HG02763 (cell line): ENCODE results near the gene LYRM9.
A peak's percentile ranks its signal among the peaks of the same experiment; 100 is the strongest.
"Not testable (repeated sequence)": the region's sequence is repeated elsewhere in the genome, so short reads cannot be mapped to it uniquely, and the experiment has no call there.

Experiments
- ATAC-seq: cut with Tn5 transposase; IDR thresholded peaks from one replicate; pipeline ENCODE4 v1.9.1; 2021; ENCODE audit warnings: mild to moderate bottlenecking, moderate library complexity; ENCODE audit not compliant: unreplicated experiment

The LYRM9 gene

GRCh38 chr17:27892866-27893769, at the start of gene LYRM9:
Gene LYRM9 (minus strand): TSS chr17:27893365. CDS start chr17:27882694, 10,671 bp downstream.
- ATAC-seq, result peak; percentile 91

- no peak for ATAC-seq
These were observed 47.6 kb upstream of the LYRM9 start for GRCh38 chr17:27940503-27941428.

GRCh38 chr17:27939474-27940465, 46.6 kb upstream of the LYRM9 start:
- no peak for ATAC-seq

- ATAC-seq, result no peak
These were observed 45.7 kb upstream of the LYRM9 start for GRCh38 chr17:27938864-27939263.

GRCh38 chr17:27938241-27938640, 45.1 kb upstream of the LYRM9 start:
- no peak for ATAC-seq

- ATAC-seq, result no peak
These were observed 43.9 kb upstream of the LYRM9 start for GRCh38 chr17:27937025-27937546.

GRCh38 chr17:27930000-27930399, 36.8 kb upstream of the LYRM9 start:
- ATAC-seq, result no peak

- ATAC-seq, result no peak
These were observed 35.4 kb upstream of the LYRM9 start for GRCh38 chr17:27928587-27928986.

GRCh38 chr17:27927781-27928180, 34.6 kb upstream of the LYRM9 start:
- no peak for ATAC-seq

- no peak for ATAC-seq
These were observed 28.4 kb upstream of the LYRM9 start for GRCh38 chr17:27921599-27921998.

GRCh38 chr17:27921077-27921476, 27.9 kb upstream of the LYRM9 start:
- ATAC-seq, result no peak

GRCh38 chr17:27920569-27920968, 27.4 kb upstream of the LYRM9 start:
- no peak for ATAC-seq

- ATAC-seq, result no peak
These were observed 25.9 kb upstream of the LYRM9 start for GRCh38 chr17:27919079-27919478.

GRCh38 chr17:27918498-27918897, 25.3 kb upstream of the LYRM9 start:
- ATAC-seq, result no peak

GRCh38 chr17:27917000-27917399, 23.8 kb upstream of the LYRM9 start:
- no peak for ATAC-seq

- ATAC-seq, result no peak
These were observed 22.5 kb upstream of the LYRM9 start for GRCh38 chr17:27915709-27916108.

- ATAC-seq, result no peak
These were observed 21.2 kb upstream of the LYRM9 start for GRCh38 chr17:27914382-27914781.

GRCh38 chr17:27912964-27913363, 19.8 kb upstream of the LYRM9 start:
- no peak for ATAC-seq

- ATAC-seq, result not testable (repeated sequence)
These were observed 19.1 kb upstream of the LYRM9 start for GRCh38 chr17:27912299-27912698.

- ATAC-seq, result no peak
These were observed 14.9 kb upstream of the LYRM9 start for GRCh38 chr17:27907976-27908558.
